OCI-LY1 (cell line): ENCODE measurements around the gene SIX5.

Experiments
- H2AFZ ChIP-seq: fragments of 200-600 bp; sonication (generic), shearing (Covaris generic); 2 replicates; pipeline ENCODE4 v1.6.0; 2014; ENCODE audit warnings: antibody characterized with exemption, mild to moderate bottlenecking, low read length
- H3F3A ChIP-seq: fragments of 200-600 bp; sonication (generic), shearing (Covaris generic); 2 replicates; pipeline ENCODE4 v1.6.0; 2014; ENCODE audit warnings: mild to moderate bottlenecking, antibody characterized with exemption, low read length, moderate library complexity; ENCODE audit not compliant: insufficient read depth
- H3K27ac ChIP-seq: fragments of 200-600 bp; sonication (generic); 2 replicates; pipeline ENCODE4 v1.5.1; 2014; ENCODE audit warnings: low read length, mixed run types, mild to moderate bottlenecking, low read depth; ENCODE audit not compliant: poor library complexity, severe bottlenecking
- H3K27me3 ChIP-seq: fragments of 200-600 bp; sonication (generic); 2 replicates; pipeline ENCODE4 v1.6.0; 2014; ENCODE audit warnings: antibody characterized with exemption, mild to moderate bottlenecking, low read length, moderate library complexity; ENCODE audit not compliant: insufficient read depth
- H3K36me3 ChIP-seq: fragments of 200-600 bp; sonication (generic); 2 replicates; pipeline ENCODE4 v1.6.1; 2014; ENCODE audit warnings: mild to moderate bottlenecking, antibody characterized with exemption, low read length, moderate library complexity, mixed read lengths; ENCODE audit not compliant: insufficient read depth
- H3K4me1 ChIP-seq: fragments of 200-600 bp; sonication (generic); 2 replicates; pipeline ENCODE4 v1.5.1; 2014; ENCODE audit warnings: mild to moderate bottlenecking, low read length, moderate library complexity; ENCODE audit not compliant: insufficient read depth, severe bottlenecking
- H3K4me2 ChIP-seq: fragments of 200-600 bp; sonication (generic), shearing (Covaris generic); 2 replicates; pipeline ENCODE4 v1.6.1; 2014; ENCODE audit warnings: low read length
- H3K4me3 ChIP-seq: fragments of 200-600 bp; sonication (generic); 2 replicates; pipeline ENCODE4 v1.5.1; 2014; ENCODE audit warnings: low read length, low read depth, mild to moderate bottlenecking, mixed read lengths; ENCODE audit not compliant: poor library complexity, severe bottlenecking
- H3K79me2 ChIP-seq: fragments of 200-600 bp; shearing (Covaris generic); 2 replicates; pipeline ENCODE4 v1.6.1; 2016; ENCODE audit warnings: mixed run types, low read length, mixed read lengths; ENCODE audit not compliant: insufficient read depth
- H3K9ac ChIP-seq: fragments of 200-600 bp; sonication (generic), shearing (Covaris generic); 2 replicates; pipeline ENCODE4 v1.6.1; 2014; ENCODE audit warnings: mild to moderate bottlenecking, low read length, mixed read lengths
- H3K9me2 ChIP-seq: fragments of 200-600 bp; sonication (generic), shearing (Covaris generic); 2 replicates; pipeline ENCODE4 v1.6.1; 2014; ENCODE audit warnings: low read depth, mild to moderate bottlenecking, low read length, mixed read lengths
- H3K9me3 ChIP-seq: fragments of 200-600 bp; shearing (Covaris generic); 2 replicates; pipeline ENCODE4 v1.6.1; 2014; ENCODE audit warnings: low read length, mixed read lengths
- H4K20me1 ChIP-seq: fragments of 200-600 bp; sonication (generic), shearing (Covaris generic); 2 replicates; pipeline ENCODE4 v1.6.0; 2016; ENCODE audit warnings: mild to moderate bottlenecking, low read length; ENCODE audit not compliant: insufficient read depth
- CTCF ChIP-seq: fragments of 200-600 bp; sonication (generic), shearing (Covaris generic); IDR thresholded peaks from 2 replicates; pipeline ENCODE4 v1.5.1; 2017; ENCODE audit warnings: mild to moderate bottlenecking, antibody characterized with exemption, low read length, moderate library complexity, mixed read lengths
- EZH2 ChIP-seq: fragments of 200-600 bp; sonication (generic), shearing (Covaris generic); IDR thresholded peaks from 2 replicates; pipeline ENCODE4 v1.8.0; 2017; ENCODE audit warnings: borderline replicate concordance, mixed run types, mild to moderate bottlenecking, antibody characterized with exemption, low read length, moderate library complexity, mixed read lengths

Gene SIX5

GRCh38 chr19:45761714-45762113, 7.3 kb downstream of the SIX5 start:
- TF ChIP-seq EZH2 (no peak), CTCF (no peak)
- no peak overlapping the region for H3K27ac ChIP-seq

GRCh38 chr19:45758921-45759320, 10.1 kb downstream of the SIX5 start:
- H3K4me2 ChIP-seq, result no peak overlapping the region
- no peak overlapping the region for H3K27ac ChIP-seq
- H3K4me1 ChIP-seq, result no peaks in the 10 kb centered on the region
- H2AFZ ChIP-seq, result no peak overlapping the region
- no peaks in the 10 kb centered on the region for H3K9me3 ChIP-seq
- H3K27me3 ChIP-seq, result 0 out of 2 replicates have a peak, but pooled peaks cover 4% of the 10 kb centered on the region
- H3K9me2 ChIP-seq, result no peaks in the 10 kb centered on the region
- no peak overlapping the region for H3K9ac ChIP-seq
- no peaks in the 10 kb centered on the region for H4K20me1 ChIP-seq
- no peaks in the 10 kb centered on the region for H3F3A ChIP-seq
- no peak for TF ChIP-seq CTCF
- no peak for TF ChIP-seq EZH2
- H3K79me2 ChIP-seq, result no peaks in the 10 kb centered on the region
- no peak overlapping the region for H3K4me3 ChIP-seq
- H3K36me3 ChIP-seq, result no peaks in the 10 kb centered on the region

More at GRCh38 chr19:45761714-45762113, 7.3 kb downstream of the SIX5 start:
- H3K27me3 ChIP-seq, result no peaks in the 10 kb centered on the region; the same call in 1 of the 2 replicates
- no peaks in the 10 kb centered on the region for H3K9me3 ChIP-seq
- no peaks in the 10 kb centered on the region for H3K9me2 ChIP-seq
- H3K4me3 ChIP-seq, result no peak overlapping the region
- no peaks in the 10 kb centered on the region for H3K36me3 ChIP-seq
- no peak overlapping the region for H3K4me2 ChIP-seq
- no peak overlapping the region for H2AFZ ChIP-seq
- H3K4me1 ChIP-seq, result no peaks in the 10 kb centered on the region
- no peaks in the 10 kb centered on the region for H4K20me1 ChIP-seq
- H3K79me2 ChIP-seq, result no peaks in the 10 kb centered on the region
- H3K9ac ChIP-seq, result no peak overlapping the region
- no peaks in the 10 kb centered on the region for H3F3A ChIP-seq

GRCh38 chr19:45757695-45758094, 11.4 kb downstream of the SIX5 start:
- Histone ChIP-seq H3K27ac (no peak overlapping the region), H3K36me3 (no peaks in the 10 kb centered on the region), H3K9me3 (no peaks in the 10 kb centered on the region), H2AFZ (no peak overlapping the region), H3F3A (no peaks in the 10 kb centered on the region), H3K79me2 (no peaks in the 10 kb centered on the region), H3K4me1 (no peaks in the 10 kb centered on the region), H4K20me1 (no peaks in the 10 kb centered on the region), H3K9ac (no peak overlapping the region), H3K4me3 (no peak overlapping the region), H3K27me3 (peaks cover 4% of the 10 kb centered on the region; the same call in 1 of the 2 replicates), H3K9me2 (no peaks in the 10 kb centered on the region), H3K4me2 (no peak overlapping the region)
- TF ChIP-seq EZH2, result no peak
- TF ChIP-seq CTCF, result no peak
